Naive thymus-derived CD8-positive, alpha-beta T cell (primary cell): Measurements from ENCODE around the gene PGM1. TPM values are rescaled to one million over a fixed set of nuclear protein-coding genes. Genes with fewer than 3 reads are reported as not detected.
A peak's percentile ranks its signal among the peaks of the same experiment; 100 is the strongest.
"Not testable (repeated sequence)": the region's sequence is repeated elsewhere in the genome, so short reads cannot be mapped to it uniquely, and the experiment has no call there.

Source experiments
- ATAC-seq, 2 donors: fragments of 150-1000 bp; cut with Tn5 transposase in 1 of 2; sonication (Bioruptor Pico), chemical (Tn5 transposase) in 1 of 2; 1 replicate in 1 of 2; 2 replicates in 1 of 2; pipeline ENCODE4 v1.10.0; 2021; ENCODE audit warnings: mild to moderate bottlenecking in 2 of 2, moderate library complexity in 2 of 2
- POLR2A ChIA-PET: fragments of 350-600 bp; sonication (Branson Sonifier 250); formaldehyde crosslinking; loops from one replicate; lab custom pipeline; 2021; ENCODE audit warnings: antibody characterized with exemption; lab: Charles Lee
- DNase-seq, 10 donors: peaks; one replicate each; pipeline versions ENCODE4 v3.0.0 to v3.0.0-alpha.2; 2020 to 2022
- H3K27ac Mint-ChIP-seq, 10 donors: one replicate each; pipeline ENCODE4 v1.8.0; 2020 to 2022; ENCODE audit warnings: mild to moderate bottlenecking in 10 of 10, mixed read lengths in 10 of 10, moderate library complexity in 4 of 10, inconsistent platforms in 1 of 10
- H3K27me3 Mint-ChIP-seq, 5 donors: one replicate each; pipeline ENCODE4 v1.8.0; 2021 to 2022; ENCODE audit warnings: mixed read lengths in 5 of 5
- H3K36me3 Mint-ChIP-seq, 3 donors: one replicate each; pipeline ENCODE4 v1.8.0; 2020 to 2022; ENCODE audit warnings: mixed read lengths in 3 of 3, mild to moderate bottlenecking in 2 of 3, inconsistent platforms in 1 of 3
- H3K4me1 Mint-ChIP-seq, 4 donors: one replicate each; pipeline ENCODE4 v1.8.0; 2021 to 2022; ENCODE audit warnings: mixed read lengths in 4 of 4
- H3K4me3 Mint-ChIP-seq, 10 donors: one replicate each; pipeline ENCODE4 v1.8.0; 2020 to 2022; ENCODE audit warnings: mild to moderate bottlenecking in 10 of 10, mixed read lengths in 10 of 10, moderate library complexity in 6 of 10, inconsistent platforms in 1 of 10
- H3K9me3 Mint-ChIP-seq, 9 donors: one replicate each; pipeline ENCODE4 v1.8.0; 2020 to 2022; ENCODE audit warnings: mixed read lengths in 9 of 9, mild to moderate bottlenecking in 3 of 9, inconsistent platforms in 1 of 9, moderate library complexity in 1 of 9
- polyA plus RNA-seq, 3 donors: library from polyadenylated mRNA; unstranded; fragments of 300-500 nt; fragmentation: Illumina TruSeq; gene quantifications; one replicate each; pipeline ENCODE4 v1.2.3, GENCODE V29; 2021
- total RNA-seq, 8 experiments: library from RNA in 2 of 8; stranded (reverse) in 2 of 8; gene quantifications; one replicate each; pipeline ENCODE4 v1.2.3 and lab custom pipeline; 2021 to 2026

Gene PGM1
- total and polyA plus RNA-seq, 5 experiments from 2014 or later = 15.7 to 35.9 (median 30.4) TPM

GRCh38 chr1:63574203-63574796 is 18.9 kb upstream of the PGM1 start:
- H3K9me3 Mint-ChIP-seq, H3K4me1 Mint-ChIP-seq, H3K36me3 Mint-ChIP-seq, H3K27ac Mint-ChIP-seq, H3K27me3 Mint-ChIP-seq, ATAC-seq, DNase-seq, H3K4me3 Mint-ChIP-seq, POLR2A ChIA-PET: not testable (repeated sequence)

- H3K27me3 Mint-ChIP-seq = no peaks in the 10 kb centered on the region
- POLR2A ChIA-PET = interaction anchor here (1.7 kb wide), 1 partner anchor 18 kb away, joined by 7 read pairs; the partner anchor contains the start of gene PGM1
- H3K4me1 Mint-ChIP-seq = no peaks in the 10 kb centered on the region
- peaks cover 0 to 6% (median 0%) of the 10 kb centered on the region in 9 donors for H3K9me3 Mint-ChIP-seq
- H3K36me3 Mint-ChIP-seq = peaks cover 0 to 5% (median 2%) of the 10 kb centered on the region in 3 donors
- peak in 1 of 2 donors; percentile 46 for ATAC-seq
- peak in 3 of 10 donors; percentile 32 to 46 (median 34) for DNase-seq
- H3K4me3 Mint-ChIP-seq = no peak overlapping the region
- H3K27ac Mint-ChIP-seq = no peak overlapping the region
These were observed 17.8 kb upstream of the PGM1 start for GRCh38 chr1:63575340-63575826.

- H3K27ac Mint-ChIP-seq, H3K9me3 Mint-ChIP-seq, H3K4me3 Mint-ChIP-seq, H3K4me1 Mint-ChIP-seq, POLR2A ChIA-PET, DNase-seq, ATAC-seq, H3K27me3 Mint-ChIP-seq: not testable (repeated sequence)
- peaks cover 5 to 14% (median 6%) of the 10 kb centered on the region in 3 donors for H3K36me3 Mint-ChIP-seq
These were observed 6.9 kb upstream of the PGM1 start for GRCh38 chr1:63586326-63586725.

- Mint-ChIP-seq H3K9me3 (no peaks in the 10 kb centered on the region), H3K4me3 (no peak overlapping the region), H3K36me3 (peaks cover 0 to 2% (median 0%) of the 10 kb centered on the region in 3 donors), H3K27ac (no peak overlapping the region), H3K27me3 (no peaks in the 10 kb centered on the region), H3K4me1 (peaks cover 4 to 21% (median 18%) of the 10 kb centered on the region in 4 donors)
- ATAC-seq (no peak), DNase-seq (no peak)
- POLR2A ChIA-PET = no interaction called here
These were observed 3.0 kb upstream of the PGM1 start for GRCh38 chr1:63590166-63590560.

GRCh38 chr1:63592536-63593302 is 492 bp upstream of the PGM1 start:
- no peaks in the 10 kb centered on the region for H3K27me3 Mint-ChIP-seq
- no peaks in the 10 kb centered on the region for H3K9me3 Mint-ChIP-seq
- peaks cover 0 to 3% (median 0%) of the 10 kb centered on the region in 3 donors for H3K36me3 Mint-ChIP-seq
- no peak for DNase-seq
- POLR2A ChIA-PET = interaction anchor here (0.6 to 1.8 kb wide), 6 partner anchors 9 to 224 kb away, joined by 3 to 7 read pairs (median 3); no protein-coding TSS in a partner anchor
- no peak for ATAC-seq
- H3K4me3 Mint-ChIP-seq = peak overlapping the region; percentile 89 to 99 (median 98)
- H3K4me1 Mint-ChIP-seq = peaks cover 13 to 34% (median 29%) of the 10 kb centered on the region in 4 donors
- H3K27ac Mint-ChIP-seq = peak overlapping the region; percentile 44 to 99 (median 94)

GRCh38 chr1:63593886-63594605 is 835 bp downstream of the PGM1 start:
- Mint-ChIP-seq H3K9me3 (no peaks in the 10 kb centered on the region), H3K27ac (peak overlapping the region; percentile 90 to 99 (median 98)), H3K4me3 (peak overlapping the region; percentile 94 to 99 (median 98)), H3K27me3 (no peaks in the 10 kb centered on the region), H3K36me3 (peaks cover 0 to 3% (median 0%) of the 10 kb centered on the region in 3 donors), H3K4me1 (peaks cover 10 to 34% (median 29%) of the 10 kb centered on the region in 4 donors)
- DNase-seq (peak; percentile 49 to 86 (median 74)), ATAC-seq (peak; percentile 70 to 71)
- POLR2A ChIA-PET = interaction anchor here (0.7 to 1.8 kb wide), 6 partner anchors 8 to 1826 kb away, joined by 3 to 6 read pairs (median 3); partner anchors contain the start of genes LEPR and LEPROT

- H3K27me3 Mint-ChIP-seq = no peaks in the 10 kb centered on the region
- H3K27ac Mint-ChIP-seq = peak overlapping the region in 2 of 10 donors; percentile 17 to 18
- H3K9me3 Mint-ChIP-seq = no peaks in the 10 kb centered on the region
- no peak for DNase-seq
- H3K4me3 Mint-ChIP-seq = peak overlapping the region in 7 of 10 donors; percentile 14 to 72 (median 36)
- no peak for ATAC-seq
- POLR2A ChIA-PET = no interaction called here
- H3K4me1 Mint-ChIP-seq = peaks cover 13 to 34% (median 32%) of the 10 kb centered on the region in 4 donors
- peaks cover 0 to 6% (median 0%) of the 10 kb centered on the region in 3 donors for H3K36me3 Mint-ChIP-seq
These were observed 2.2 kb downstream of the PGM1 start for GRCh38 chr1:63595435-63595834.

GRCh38 chr1:63599799-63600198 is 6.6 kb downstream of the PGM1 start:
- Mint-ChIP-seq H3K9me3 (no peaks in the 10 kb centered on the region), H3K27ac (no peak overlapping the region), H3K4me1 (peaks cover 15 to 42% (median 21%) of the 10 kb centered on the region in 4 donors), H3K4me3 (no peak overlapping the region), H3K36me3 (peaks cover 0 to 11% (median 0%) of the 10 kb centered on the region in 3 donors), H3K27me3 (no peaks in the 10 kb centered on the region)
- DNase-seq (no peak), ATAC-seq (no peak)
- POLR2A ChIA-PET = no interaction called here

GRCh38 chr1:63600248-63600647 is 7.0 kb downstream of the PGM1 start:
- Mint-ChIP-seq H3K36me3 (peaks cover 0 to 11% (median 0%) of the 10 kb centered on the region in 3 donors), H3K27me3 (no peaks in the 10 kb centered on the region), H3K4me3 (no peak overlapping the region), H3K27ac (no peak overlapping the region), H3K9me3 (no peaks in the 10 kb centered on the region), H3K4me1 (peaks cover 13 to 42% (median 20%) of the 10 kb centered on the region in 4 donors)
- DNase-seq = no peak
- no peak for ATAC-seq
- POLR2A ChIA-PET = no interaction called here

- Mint-ChIP-seq H3K9me3 (no peaks in the 10 kb centered on the region), H3K4me3 (no peak overlapping the region), H3K4me1 (peaks cover 5 to 35% (median 15%) of the 10 kb centered on the region in 4 donors), H3K27ac (no peak overlapping the region), H3K36me3 (peaks cover 0 to 11% (median 0%) of the 10 kb centered on the region in 3 donors), H3K27me3 (no peaks in the 10 kb centered on the region)
- DNase-seq = no peak
- POLR2A ChIA-PET = interaction anchor here (1.0 kb wide), 1 partner anchor 8 kb away, joined by 3 read pairs; the partner anchor contains the start of gene PGM1
- no peak for ATAC-seq
These were observed 7.8 kb downstream of the PGM1 start for GRCh38 chr1:63601061-63601460.

- POLR2A ChIA-PET = interaction anchor here (1.0 kb wide), 1 partner anchor 8 kb away, joined by 3 read pairs; the partner anchor contains the start of gene PGM1
- no peaks in the 10 kb centered on the region for H3K27me3 Mint-ChIP-seq
- no peaks in the 10 kb centered on the region for H3K9me3 Mint-ChIP-seq
- peaks cover 5 to 36% (median 14%) of the 10 kb centered on the region in 4 donors for H3K4me1 Mint-ChIP-seq
- H3K36me3 Mint-ChIP-seq = peaks cover 0 to 11% (median 0%) of the 10 kb centered on the region in 3 donors
- ATAC-seq = no peak
- no peak for DNase-seq
- peak overlapping the region in 1 of 10 donors; percentile 51 for H3K4me3 Mint-ChIP-seq
- H3K27ac Mint-ChIP-seq = peak overlapping the region in 1 of 10 donors; percentile 11
These were observed 8.3 kb downstream of the PGM1 start for GRCh38 chr1:63601463-63601862.

GRCh38 chr1:63601912-63602311 is 8.7 kb downstream of the PGM1 start:
- no peak for ATAC-seq
- H3K9me3 Mint-ChIP-seq = no peaks in the 10 kb centered on the region
- no peak for DNase-seq
- POLR2A ChIA-PET = interaction anchor here (1.0 kb wide), 1 partner anchor 8 kb away, joined by 3 read pairs; the partner anchor contains the start of gene PGM1
- peaks cover 0 to 10% (median 0%) of the 10 kb centered on the region in 3 donors for H3K36me3 Mint-ChIP-seq
- no peaks in the 10 kb centered on the region for H3K27me3 Mint-ChIP-seq
- H3K27ac Mint-ChIP-seq = no peak overlapping the region
- H3K4me1 Mint-ChIP-seq = peaks cover 4 to 41% (median 11%) of the 10 kb centered on the region in 4 donors
- H3K4me3 Mint-ChIP-seq = no peak overlapping the region
